Neural cell (in vitro differentiated cells): ENCODE results near the gene SLC41A3. TPM values are rescaled to one million over a fixed set of nuclear protein-coding genes. Genes with fewer than 3 reads are reported as not detected.

Source experiments
- H2AFZ ChIP-seq: fragments of 200-600, 300-800 bp; sonication (generic), shearing (Covaris generic); 2 replicates; pipeline ENCODE4 v1.6.0; 2014; ENCODE audit warnings: low read depth, mild to moderate bottlenecking, antibody characterized with exemption, low read length, moderate library complexity
- H3F3A ChIP-seq: fragments of 200-600 bp; shearing (Covaris generic); 2 replicates; pipeline ENCODE4 v1.6.1; 2016; ENCODE audit warnings: mild to moderate bottlenecking, moderate library complexity, mixed read lengths, antibody characterized with exemption, low read length; ENCODE audit not compliant: insufficient read depth, poor library complexity, severe bottlenecking
- H3K27ac ChIP-seq: fragments of 200-600, 300-800 bp; sonication (generic), shearing (Covaris generic); 2 replicates; pipeline ENCODE4 v1.5.1; 2014; ENCODE audit warnings: mild to moderate bottlenecking, low read length, moderate library complexity
- H3K27me3 ChIP-seq: fragments of 300-800, 200-600 bp; sonication (generic), shearing (Covaris generic); 2 replicates; pipeline ENCODE4 v1.6.0; 2014; ENCODE audit warnings: mild to moderate bottlenecking, low read depth, low read length, moderate library complexity; ENCODE audit not compliant: insufficient read depth
- H3K36me3 ChIP-seq: fragments of 300-800, 200-600 bp; sonication (generic), shearing (Covaris generic); 2 replicates; pipeline ENCODE4 v1.5.1; 2014; ENCODE audit warnings: mild to moderate bottlenecking, antibody characterized with exemption, low read length, moderate library complexity; ENCODE audit not compliant: insufficient read depth
- H3K4me2 ChIP-seq: fragments of 300-800, 200-600 bp; sonication (generic), shearing (Covaris generic); 2 replicates; pipeline ENCODE4 v1.6.0; 2014; ENCODE audit warnings: mild to moderate bottlenecking, low read length
- H3K4me3 ChIP-seq: fragments of 300-800, 200-600 bp; sonication (generic), shearing (Covaris generic); 2 replicates; pipeline ENCODE4 v1.5.1; 2014; ENCODE audit warnings: mild to moderate bottlenecking, low read length, moderate library complexity
- H3K79me2 ChIP-seq: fragments of 200-600 bp; shearing (Covaris generic); replicated peaks from 2 replicates; pipeline ENCODE4 v1.6.0; 2014; ENCODE audit warnings: mild to moderate bottlenecking, low read length, moderate library complexity; ENCODE audit not compliant: insufficient read depth
- H3K9ac ChIP-seq: fragments of 300-800, 200-600 bp; sonication (generic), shearing (Covaris generic); 2 replicates; pipeline ENCODE4 v1.6.1; 2016; ENCODE audit warnings: mild to moderate bottlenecking, low read length, mixed read lengths
- H3K9me2 ChIP-seq: fragments of 200-600 bp; shearing (Covaris generic); 2 replicates; pipeline ENCODE4 v1.6.1; 2016; ENCODE audit warnings: mild to moderate bottlenecking, low read length, mixed read lengths; ENCODE audit not compliant: insufficient read depth
- H3K9me3 ChIP-seq: fragments of 200-600, 300-800 bp; sonication (generic), shearing (Covaris generic); 2 replicates; pipeline ENCODE4 v1.6.1; 2016; ENCODE audit warnings: mild to moderate bottlenecking, mixed run types, low read length, moderate library complexity, mixed read lengths
- H4K20me1 ChIP-seq: fragments of 200-600 bp; shearing (Covaris generic); 2 replicates; pipeline ENCODE4 v1.6.1; 2016; ENCODE audit warnings: mild to moderate bottlenecking, mixed run types; ENCODE audit not compliant: insufficient read depth
- CTCF ChIP-seq: fragments of 450-650 bp; IDR thresholded peaks from 2 replicates; pipeline ENCODE4 v1.5.1; 2014; ENCODE audit warnings: antibody characterized with exemption, mild to moderate bottlenecking, moderate library complexity; ENCODE audit not compliant: poor library complexity, severe bottlenecking
- EP300 ChIP-seq: fragments of 450-650 bp; conservative IDR thresholded peaks from 2 replicates; pipeline ENCODE4 v1.6.1; 2014; ENCODE audit warnings: antibody characterized with exemption, mild to moderate bottlenecking, moderate library complexity; ENCODE audit not compliant: poor library complexity, severe bottlenecking
- EZH2 ChIP-seq: fragments of 200-600, 300-800 bp; shearing (Covaris generic), sonication (generic); IDR thresholded peaks from 2 replicates; pipeline ENCODE4 v1.6.1; 2014; ENCODE audit warnings: antibody characterized with exemption, low read length, borderline replicate concordance, mild to moderate bottlenecking; ENCODE audit not compliant: insufficient read depth, poor library complexity, severe bottlenecking
- MXI1 ChIP-seq: fragments of 450-650 bp; conservative IDR thresholded peaks from 2 replicates; pipeline ENCODE4 v1.6.1; 2014; ENCODE audit warnings: antibody characterized with exemption, mild to moderate bottlenecking; ENCODE audit not compliant: poor library complexity, severe bottlenecking
- POLR2AphosphoS5 ChIP-seq: IDR thresholded peaks from 2 replicates; pipeline ENCODE4 v1.6.1; 2012
- RAD21 ChIP-seq: fragments of 450-650 bp; conservative IDR thresholded peaks from 2 replicates; pipeline ENCODE4 v1.6.1; 2014; ENCODE audit warnings: antibody characterized with exemption, mild to moderate bottlenecking, moderate library complexity
- REST ChIP-seq: IDR thresholded peaks from 2 replicates; pipeline ENCODE4 v1.6.1; 2012; ENCODE audit warnings: borderline replicate concordance
- SMC3 ChIP-seq: fragments of 450-650 bp; conservative IDR thresholded peaks from 2 replicates; pipeline ENCODE4 v1.6.1; 2014; ENCODE audit warnings: antibody characterized with exemption, mild to moderate bottlenecking, moderate library complexity; ENCODE audit not compliant: poor library complexity
- TAF1 ChIP-seq: IDR thresholded peaks from 2 replicates; pipeline ENCODE4 v1.6.1; 2012; ENCODE audit warnings: low read depth
- polyA plus RNA-seq: library from polyadenylated mRNA; depleted of rRNA; stranded (reverse); fragments of >200 nt; gene quantifications from 2 replicates; pipeline ENCODE4 v1.2.3, GENCODE V29; 2014

Gene SLC41A3
- polyA plus RNA-seq, 1 donor from 2014 or later: 80.0 TPM

GRCh38 chr3:126125781-126126251 lies 41.9 kb upstream of the SLC41A3 start:
- H3K9me2 ChIP-seq: no peaks in the 10 kb centered on the region
- no peaks in the 10 kb centered on the region for H3F3A ChIP-seq
- no peak overlapping the region for H3K27ac ChIP-seq
- H3K79me2 ChIP-seq: no peaks in the 10 kb centered on the region
- no peaks in the 10 kb centered on the region for H3K9me3 ChIP-seq
- TF ChIP-seq MXI1: no peak
- no peak for TF ChIP-seq POLR2AphosphoS5
- no peak for TF ChIP-seq CTCF
- TF ChIP-seq SMC3: no peak
- TF ChIP-seq REST: no peak
- TF ChIP-seq EZH2: no peak
- TF ChIP-seq EP300: no peak
- no peak for TF ChIP-seq RAD21
- no peak for TF ChIP-seq TAF1
- no peak overlapping the region for H3K4me2 ChIP-seq
- no peaks in the 10 kb centered on the region for H3K27me3 ChIP-seq
- no peak overlapping the region for H3K9ac ChIP-seq
- no peaks in the 10 kb centered on the region for H4K20me1 ChIP-seq
- H3K36me3 ChIP-seq: no peaks in the 10 kb centered on the region
- H3K4me3 ChIP-seq: no peak overlapping the region
- no peak overlapping the region for H2AFZ ChIP-seq

GRCh38 chr3:126125341-126125740 lies 41.4 kb upstream of the SLC41A3 start:
- Histone ChIP-seq H3K9ac (no peak overlapping the region), H3K27ac (no peak overlapping the region), H3K9me3 (no peaks in the 10 kb centered on the region), H3F3A (no peaks in the 10 kb centered on the region), H3K9me2 (no peaks in the 10 kb centered on the region), H3K27me3 (no peaks in the 10 kb centered on the region), H3K79me2 (no peaks in the 10 kb centered on the region), H4K20me1 (no peaks in the 10 kb centered on the region), H2AFZ (no peak overlapping the region), H3K4me3 (no peak overlapping the region), H3K36me3 (no peaks in the 10 kb centered on the region), H3K4me2 (no peak overlapping the region)
- TF ChIP-seq CTCF (no peak), EP300 (no peak)
